HG02970 (cell line): Measurements from ENCODE around the gene EXOC6.
"Not testable (repeated sequence)": the region's sequence is repeated elsewhere in the genome, so short reads cannot be mapped to it uniquely, and the experiment has no call there.

ENCODE experiments used
- ATAC-seq: cut with Tn5 transposase; IDR thresholded peaks from one replicate; pipeline ENCODE4 v1.9.1; 2021; ENCODE audit warnings: mild to moderate bottlenecking, moderate library complexity, moderate number of reproducible peaks; ENCODE audit not compliant: unreplicated experiment, low FRiP score

The EXOC6 gene

GRCh38 chr10:92923416-92923815, 75.1 kb downstream of the EXOC6 start:
- no peak for ATAC-seq

- ATAC-seq, result no peak
Measured at GRCh38 chr10:92929896-92930295, 81.6 kb downstream of the EXOC6 start.

GRCh38 chr10:92931597-92931996, 83.3 kb downstream of the EXOC6 start:
- no peak for ATAC-seq

GRCh38 chr10:92937876-92938275, 89.6 kb downstream of the EXOC6 start:
- no peak for ATAC-seq

GRCh38 chr10:92938841-92939240, 90.5 kb downstream of the EXOC6 start:
- no peak for ATAC-seq

GRCh38 chr10:92942226-92942625, 93.9 kb downstream of the EXOC6 start:
- no peak for ATAC-seq

- ATAC-seq, result no peak
Measured at GRCh38 chr10:92946491-92946890, 98.2 kb downstream of the EXOC6 start.

GRCh38 chr10:92952573-92952972, 104.3 kb downstream of the EXOC6 start:
- ATAC-seq, result not testable (repeated sequence)

- ATAC-seq, result no peak
Measured at GRCh38 chr10:92957223-92958010, 109.1 kb downstream of the EXOC6 start.

- ATAC-seq, result no peak
Measured at GRCh38 chr10:92961638-92962037, 113.3 kb downstream of the EXOC6 start.

GRCh38 chr10:92965314-92965713, 117.0 kb downstream of the EXOC6 start:
- no peak for ATAC-seq

- no peak for ATAC-seq
Measured at GRCh38 chr10:92967641-92968040, 119.3 kb downstream of the EXOC6 start.

- no peak for ATAC-seq
Measured at GRCh38 chr10:92969151-92969550, 120.8 kb downstream of the EXOC6 start.

GRCh38 chr10:92970301-92971070, 122.2 kb downstream of the EXOC6 start:
- ATAC-seq, result no peak

- ATAC-seq, result no peak
Measured at GRCh38 chr10:92972066-92972870, 123.9 kb downstream of the EXOC6 start.

GRCh38 chr10:92972886-92973285, 124.6 kb downstream of the EXOC6 start:
- no peak for ATAC-seq

GRCh38 chr10:92976278-92976677, 128.0 kb downstream of the EXOC6 start:
- ATAC-seq, result not testable (repeated sequence)

- ATAC-seq, result no peak
Measured at GRCh38 chr10:92989250-92989649, 140.9 kb downstream of the EXOC6 start.

GRCh38 chr10:92990615-92991014, 142.3 kb downstream of the EXOC6 start:
- no peak for ATAC-seq

GRCh38 chr10:92991513-92991912, 143.2 kb downstream of the EXOC6 start:
- no peak for ATAC-seq

- ATAC-seq, result no peak
Measured at GRCh38 chr10:92993699-92994272, 145.5 kb downstream of the EXOC6 start.
